GM18511 (cell line): ENCODE data around the gene SMG9.
"Not testable (repeated sequence)": the region's sequence is repeated elsewhere in the genome, so short reads cannot be mapped to it uniquely, and the experiment has no call there.

Experiments
- ATAC-seq: cut with Tn5 transposase; IDR thresholded peaks from one replicate; pipeline ENCODE4 v1.9.1; 2021; ENCODE audit warnings: mild to moderate bottlenecking, moderate library complexity; ENCODE audit not compliant: unreplicated experiment

The SMG9 gene

DNA sequence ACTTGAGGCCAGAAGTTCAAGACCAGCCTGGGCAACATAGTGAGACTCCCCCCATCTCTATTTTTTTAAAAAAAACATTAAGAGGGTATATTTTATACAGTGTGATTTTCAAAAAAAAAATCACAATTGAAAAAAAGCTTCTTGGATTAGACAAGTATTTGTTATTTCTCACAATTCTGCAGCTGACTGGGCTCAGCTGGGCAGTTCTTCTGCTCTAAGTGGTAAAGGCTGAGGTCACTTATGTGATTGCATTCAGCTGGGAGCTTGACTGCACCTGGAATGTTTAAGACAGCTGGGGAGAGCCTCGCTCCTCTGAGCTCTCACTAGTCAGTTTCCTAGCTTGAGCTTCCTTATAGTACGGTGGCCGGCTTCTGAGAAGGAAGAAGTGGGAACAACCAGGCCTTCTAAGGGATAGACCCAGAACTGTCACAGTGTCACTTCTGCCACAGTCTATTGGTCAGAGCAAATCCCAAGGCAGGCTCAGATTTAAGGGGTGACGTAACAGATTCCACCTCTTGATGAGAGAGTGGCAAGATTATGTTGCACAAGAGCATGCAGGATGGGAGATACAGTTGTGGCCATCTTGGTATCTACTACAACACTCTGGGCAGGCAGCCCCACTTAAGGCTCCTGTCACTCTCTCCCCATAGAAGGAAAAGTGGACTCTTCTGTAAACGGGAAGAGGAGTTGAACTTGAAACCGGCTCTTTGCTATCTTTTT lies 58.6 kb downstream of the SMG9 start:
- no peak for ATAC-seq

DNA sequence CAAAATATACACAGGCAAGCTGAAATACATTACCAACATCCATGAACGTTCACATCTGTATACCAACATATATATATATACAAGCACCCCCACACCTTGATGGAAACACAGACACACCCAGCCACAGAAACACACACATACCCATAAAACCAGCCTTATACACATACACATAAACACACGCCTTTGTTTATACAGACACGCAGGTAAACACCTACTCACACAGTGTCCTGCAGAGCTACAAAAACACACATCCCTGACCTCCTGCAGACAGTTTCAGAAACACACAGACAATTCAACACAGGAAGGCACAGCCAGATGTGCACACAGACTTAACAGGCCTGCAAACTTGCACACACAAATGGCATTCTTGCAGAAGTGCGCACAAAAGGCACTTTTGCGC lies 60.2 kb downstream of the SMG9 start:
- no peak for ATAC-seq

DNA sequence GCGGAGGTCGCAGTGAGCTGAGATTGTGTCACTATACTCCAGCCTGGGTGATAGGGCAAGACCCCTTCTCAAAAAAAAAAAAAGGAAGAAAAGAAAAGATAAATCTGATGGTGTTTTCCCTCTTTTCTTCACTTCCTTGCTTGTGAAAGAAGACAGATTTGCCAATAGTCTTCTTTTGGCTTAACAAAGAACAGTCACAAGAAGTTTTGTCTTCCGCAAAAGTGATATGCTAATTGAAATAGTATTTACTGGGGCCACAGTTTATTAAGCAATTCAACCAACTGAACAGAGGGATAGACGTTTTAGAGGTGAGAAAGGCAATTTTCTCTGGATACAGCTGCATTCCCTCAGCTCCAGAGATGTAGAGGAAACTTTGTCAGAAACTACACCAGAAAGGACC lies 61.9 kb downstream of the SMG9 start:
- ATAC-seq = no peak

DNA sequence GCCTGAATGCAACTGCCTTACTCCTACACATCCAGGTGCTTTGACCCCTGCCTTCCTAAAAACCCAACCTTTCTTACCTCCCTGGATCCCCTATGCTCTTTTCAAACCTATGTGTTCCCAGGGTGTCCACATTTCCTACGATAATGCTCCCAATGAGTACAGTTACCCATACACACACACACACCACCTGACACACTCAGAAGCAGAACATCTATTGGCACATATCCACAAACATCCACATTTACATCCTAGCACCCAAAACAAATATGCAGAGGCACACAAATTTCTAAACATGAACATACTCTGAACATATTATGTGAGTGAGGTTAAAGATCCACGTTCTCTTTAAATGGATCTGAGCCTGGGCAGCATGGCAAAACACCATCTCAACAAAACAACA lies 62.4 kb downstream of the SMG9 start:
- ATAC-seq = no peak

DNA sequence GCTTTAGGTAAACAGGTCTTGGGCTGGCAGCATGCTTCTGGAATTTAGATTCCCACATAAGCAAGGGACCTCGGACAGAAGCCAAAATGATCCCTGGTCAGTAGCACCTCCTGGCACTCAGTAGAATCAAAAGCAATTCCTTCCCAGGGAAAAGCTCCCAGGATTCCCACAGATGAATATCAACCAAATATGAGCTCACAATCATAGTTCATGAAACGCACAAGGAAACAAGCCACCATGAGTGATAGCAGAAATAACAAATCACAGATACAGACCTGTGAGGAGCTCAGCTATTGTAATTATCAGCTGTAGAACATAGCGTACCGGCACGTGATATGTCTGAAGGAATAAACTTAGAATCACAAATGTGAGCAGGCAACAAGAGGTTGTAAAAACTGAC lies 63.0 kb downstream of the SMG9 start:
- no peak for ATAC-seq

DNA sequence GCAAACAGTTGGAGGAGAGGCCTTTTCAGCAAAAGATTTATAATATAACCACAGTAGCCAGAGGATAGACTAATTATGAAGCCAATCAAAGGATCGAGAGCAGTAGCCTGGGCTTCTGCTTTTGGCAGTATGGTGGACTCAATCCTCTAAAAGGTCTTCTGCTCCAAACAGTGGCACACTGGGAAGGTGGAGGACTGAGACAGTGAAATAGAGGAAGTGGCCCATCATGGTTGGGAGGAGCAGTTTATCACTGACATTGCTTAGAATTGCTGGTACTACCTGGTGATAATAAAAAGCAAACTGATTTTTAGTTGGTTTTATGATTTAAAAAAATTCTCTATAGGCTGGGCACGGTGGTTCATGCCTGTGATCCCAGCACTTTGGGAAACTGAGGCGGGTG lies 63.9 kb downstream of the SMG9 start:
- no peak for ATAC-seq

DNA sequence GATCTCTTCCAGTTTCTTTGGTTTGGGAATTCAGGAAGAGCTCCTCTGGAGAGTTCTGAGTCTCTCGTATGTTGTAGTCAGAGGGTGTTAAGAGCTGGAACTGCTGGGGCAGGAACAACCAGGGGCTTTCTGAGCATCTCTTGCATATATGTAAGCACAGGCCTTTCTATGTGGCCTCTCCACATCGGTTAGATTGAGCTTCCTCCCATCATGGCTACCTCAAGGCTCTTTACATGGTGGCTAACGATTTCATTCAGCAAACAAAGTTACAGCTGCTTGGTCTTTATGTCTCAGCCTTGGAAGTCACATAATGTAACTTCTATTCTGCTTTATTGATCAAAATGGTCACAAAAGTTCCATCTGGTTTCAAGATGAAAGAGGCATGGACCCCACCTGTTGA lies 64.3 kb downstream of the SMG9 start:
- no peak for ATAC-seq

DNA sequence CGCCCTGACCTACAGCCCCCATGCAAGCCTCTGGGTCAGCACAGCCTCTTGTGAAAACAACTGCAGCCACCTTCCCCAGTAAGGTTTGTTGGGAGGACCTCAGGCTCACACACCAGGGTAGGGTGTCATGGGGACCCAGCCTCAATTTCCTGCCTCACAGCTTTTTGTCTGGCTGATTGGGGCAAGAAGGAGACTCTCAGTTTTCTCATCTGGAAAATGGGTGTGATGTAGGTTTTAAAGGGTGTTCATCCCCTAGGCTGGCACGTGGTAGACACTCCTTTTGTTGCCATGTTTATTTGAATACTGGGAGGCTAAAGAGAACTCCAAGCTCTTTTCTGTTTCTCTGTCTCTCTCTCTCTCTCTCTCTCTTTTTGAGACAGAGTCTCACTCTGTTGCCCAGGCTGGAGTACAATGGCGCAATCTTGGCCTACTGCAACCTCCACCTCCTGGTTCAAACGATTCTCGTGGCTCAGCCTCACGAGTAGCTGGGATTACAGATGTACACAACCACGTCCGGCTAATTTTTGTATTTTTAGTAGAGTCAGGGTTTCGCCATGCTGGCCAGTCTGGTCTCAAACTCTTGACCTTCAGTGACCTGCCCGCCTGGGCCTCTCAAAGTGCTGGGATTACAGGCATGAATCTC lies 66.6 kb downstream of the SMG9 start:
- no peak for ATAC-seq

DNA sequence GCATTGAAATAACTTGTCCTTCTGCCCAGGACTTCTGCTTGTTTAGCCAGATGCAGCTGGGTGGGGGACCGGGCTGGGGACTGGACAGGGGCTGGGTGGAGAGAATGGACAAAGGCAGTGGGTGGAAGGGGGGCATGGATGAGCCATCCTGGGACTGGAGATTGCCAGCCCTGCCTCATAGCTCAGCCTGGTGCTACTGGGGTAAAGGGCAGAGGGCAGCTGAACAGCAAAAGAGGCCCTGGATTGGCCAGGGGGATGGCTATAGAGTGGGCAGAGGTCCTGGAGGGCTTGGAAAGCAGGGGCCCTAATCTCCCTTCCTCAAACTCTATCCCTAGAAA lies 67.1 kb downstream of the SMG9 start:
- ATAC-seq = no peak

DNA sequence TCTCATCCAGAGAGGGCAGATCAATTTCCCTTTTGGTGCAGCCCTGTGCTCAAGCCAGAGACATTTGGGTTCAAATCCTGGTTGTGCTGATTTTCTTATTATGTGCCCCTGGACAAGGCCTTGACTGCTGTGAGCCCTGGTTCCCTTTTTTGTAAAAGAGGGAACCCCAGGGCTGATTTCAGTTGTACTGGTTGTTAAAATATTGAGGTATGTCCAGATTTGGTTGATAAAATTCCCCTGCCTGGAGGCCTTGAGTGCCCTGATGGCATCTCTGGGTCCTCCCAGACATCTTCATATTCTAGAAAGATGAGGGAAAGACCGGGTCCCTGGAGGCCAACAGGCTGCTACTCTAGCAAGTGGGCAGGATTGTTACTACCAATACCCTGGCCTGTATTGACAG lies 70.4 kb downstream of the SMG9 start:
- no peak for ATAC-seq

DNA sequence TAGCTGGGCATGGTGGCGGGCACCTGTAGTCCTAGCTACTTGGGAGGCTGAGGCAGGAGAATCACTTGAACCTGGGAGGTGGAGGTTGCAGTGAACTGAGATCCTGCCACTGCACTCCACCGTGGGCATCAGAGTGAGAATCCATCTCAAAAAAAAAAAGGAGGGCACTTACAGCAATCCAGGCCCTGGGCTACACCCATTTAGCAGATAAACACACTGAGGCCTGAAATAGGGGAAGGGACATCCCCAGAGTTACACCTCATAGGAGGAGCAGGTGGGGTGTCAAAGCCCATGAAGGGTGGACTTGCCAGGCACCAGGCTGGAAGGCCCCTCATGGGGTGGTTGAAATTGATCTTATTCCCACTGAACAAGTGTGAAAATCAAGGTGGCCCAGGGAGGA lies 70.9 kb downstream of the SMG9 start:
- no peak for ATAC-seq

DNA sequence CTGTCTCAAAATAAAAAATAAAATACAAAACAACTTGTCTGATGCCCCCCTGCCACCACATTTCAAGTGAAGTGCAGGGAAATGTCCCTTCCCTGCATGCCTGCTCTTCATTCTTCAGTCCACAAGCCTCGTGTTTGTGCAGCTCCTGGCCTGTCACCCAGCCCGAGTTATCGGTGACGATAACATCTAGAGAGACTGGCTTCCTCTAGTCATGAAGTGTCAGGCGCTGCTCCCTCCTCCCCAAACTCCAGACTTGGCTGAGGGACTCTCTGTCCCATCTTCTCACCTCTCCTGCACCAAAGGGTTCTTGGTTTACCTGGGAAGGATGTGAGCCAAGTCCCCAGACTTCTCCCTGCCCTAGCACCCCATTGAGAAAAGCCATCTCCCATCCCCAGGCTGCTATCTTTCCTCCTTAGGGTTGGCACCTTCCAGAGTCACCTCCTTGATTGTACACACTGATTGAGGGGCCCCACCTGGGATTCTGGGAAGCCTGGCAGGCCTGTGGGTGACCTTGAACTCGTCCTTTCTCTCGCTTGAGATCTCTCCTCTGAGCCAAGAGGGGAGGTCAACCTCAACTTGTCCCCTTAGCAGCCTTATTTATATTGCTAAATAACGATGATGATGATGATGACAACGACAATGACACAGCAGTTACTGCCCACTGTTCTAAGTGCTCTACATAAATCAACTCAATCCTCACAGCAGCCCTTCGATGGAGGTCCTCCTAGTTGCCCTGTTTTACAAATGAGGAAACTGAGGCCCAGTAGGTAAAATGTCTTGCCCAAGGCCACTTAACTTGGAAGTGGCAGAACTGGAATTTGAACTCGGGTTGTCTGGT lies 71.7 kb downstream of the SMG9 start:
- no peak for ATAC-seq

DNA sequence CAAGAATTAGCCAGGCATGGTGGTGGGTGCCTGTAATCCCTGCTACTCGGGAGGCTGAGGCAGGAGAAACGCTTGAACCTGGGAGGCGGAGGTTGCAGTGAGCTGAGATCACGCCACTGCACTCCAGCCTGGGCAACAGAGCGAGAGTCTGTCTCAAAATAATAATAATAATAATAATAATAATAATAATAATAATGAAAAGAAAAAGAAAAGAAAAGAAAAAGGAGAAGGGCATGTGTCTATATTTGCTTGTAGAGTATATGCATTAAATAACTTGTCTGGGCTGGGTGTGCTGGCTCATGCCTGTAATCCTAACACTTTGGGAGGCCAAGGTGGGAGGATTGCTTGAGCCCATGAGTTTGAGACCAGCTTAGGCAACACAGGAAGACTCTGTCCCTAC lies 72.5 kb downstream of the SMG9 start:
- not testable (repeated sequence) for ATAC-seq

DNA sequence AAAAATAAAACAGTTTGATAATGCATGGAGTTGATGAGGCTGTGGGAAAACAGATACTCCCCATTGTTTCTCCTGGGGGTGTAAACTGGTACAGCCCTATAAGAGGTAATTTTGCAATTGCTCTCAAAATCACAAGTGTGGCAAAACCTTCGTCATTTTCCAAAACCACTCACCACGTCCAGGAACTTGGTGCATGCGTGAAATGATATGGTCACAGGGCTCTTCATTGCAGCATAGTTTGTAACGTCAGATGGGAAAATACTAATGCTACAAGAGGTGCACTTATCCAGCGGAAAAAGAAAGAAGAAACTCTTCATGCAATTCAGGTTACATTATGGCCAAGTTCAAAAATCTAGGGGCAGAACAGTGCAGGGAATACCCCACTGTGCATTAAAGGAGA lies 72.9 kb downstream of the SMG9 start:
- ATAC-seq = no peak

DNA sequence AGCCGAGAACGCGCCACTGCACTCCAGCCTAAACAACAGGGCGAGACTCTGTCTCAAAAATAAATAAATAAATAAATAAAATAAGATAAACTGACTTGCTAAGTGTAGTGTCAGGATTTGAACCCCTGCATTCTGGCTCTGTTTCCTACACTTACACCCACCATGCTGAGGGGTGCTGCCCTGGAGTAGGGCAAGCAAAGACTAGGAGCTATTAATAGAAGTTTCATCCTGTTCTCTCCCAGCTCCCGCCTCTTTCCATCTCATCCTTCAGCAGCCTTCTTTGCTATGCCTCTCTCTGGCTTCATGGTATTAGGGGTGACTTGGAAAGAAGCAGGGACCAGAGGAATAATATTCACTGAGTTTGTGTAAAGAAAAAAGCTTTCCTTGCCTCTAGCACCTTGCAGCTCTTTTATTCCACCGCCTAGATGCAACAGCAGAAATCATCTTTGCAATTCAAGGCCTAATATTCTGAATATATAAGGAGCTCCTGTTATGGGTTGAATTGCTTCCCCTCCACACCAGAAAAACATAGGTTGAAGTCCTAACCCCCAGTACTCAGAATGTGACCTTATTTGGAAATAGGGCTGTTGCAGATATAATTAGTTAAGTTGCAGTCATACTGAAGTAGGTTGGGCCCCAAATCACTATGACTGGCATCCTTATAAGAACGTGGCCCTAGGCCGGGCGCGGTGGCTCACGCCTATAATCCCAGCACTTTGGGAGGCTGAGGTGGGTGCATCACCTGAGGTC lies 76.1 kb downstream of the SMG9 start:
- ATAC-seq = no peak
